AG04450 (cell line): ENCODE data around the gene PIN4. TPM values are rescaled to one million over a fixed set of nuclear protein-coding genes. Genes with fewer than 3 reads are reported as not detected.
"Not testable (repeated sequence)": the region's sequence is repeated elsewhere in the genome, so short reads cannot be mapped to it uniquely, and the experiment has no call there.

Source experiments
- CTCF ChIA-PET: fragments of 300-600, 350-600 bp; formaldehyde crosslinking; extraction: SDS; loops from one replicate; lab custom pipeline; 2022; ENCODE audit warnings: antibody characterized with exemption, inconsistent platforms; lab: Charles Lee
- POLR2A ChIA-PET: fragments of 350-600 bp; formaldehyde crosslinking; extraction: SDS; loops from one replicate; lab custom pipeline; 2021; ENCODE audit warnings: antibody characterized with exemption, inconsistent platforms; lab: Yijun Ruan, JAX
- DNase-seq: peaks from one replicate; pipeline ENCODE4 v3.0.0-alpha.2; 2011; ENCODE audit warnings: low read depth, low spot score
- H3K27ac ChIP-seq: one replicate; pipeline ENCODE4 v1.5.1; 2012; ENCODE audit warnings: low read depth, low read length, control low read depth
- H3K27me3 ChIP-seq: one replicate; pipeline ENCODE4 v1.6.0; 2012; ENCODE audit warnings: low read length; ENCODE audit not compliant: control insufficient read depth, insufficient read depth
- H3K4me3 ChIP-seq: 2 replicates; pipeline ENCODE4 v1.5.1; 2011; ENCODE audit warnings: mild to moderate bottlenecking, low read depth, low read length, control low read depth
- H3K9me3 ChIP-seq: 2 replicates; pipeline ENCODE4 v1.5.1; 2012; ENCODE audit warnings: low read length; ENCODE audit not compliant: control insufficient read depth, insufficient read depth
- polyA plus RNA-seq: library from polyadenylated mRNA; depleted of rRNA; stranded (reverse); fragments of >200 nt; gene quantifications from 2 replicates; pipeline ENCODE4 v1.2.3, GENCODE V29; 2011
- TF ChIP-seq, protein P1 (sequence below): IDR thresholded peaks from 2 replicates; pipeline ENCODE4 v1.5.1; 2011; ENCODE audit warnings: low read depth, low read length, control low read depth, inconsistent platforms

Gene PIN4
- polyA plus RNA-seq, 1 experiment, result 16.9 TPM

DNA sequence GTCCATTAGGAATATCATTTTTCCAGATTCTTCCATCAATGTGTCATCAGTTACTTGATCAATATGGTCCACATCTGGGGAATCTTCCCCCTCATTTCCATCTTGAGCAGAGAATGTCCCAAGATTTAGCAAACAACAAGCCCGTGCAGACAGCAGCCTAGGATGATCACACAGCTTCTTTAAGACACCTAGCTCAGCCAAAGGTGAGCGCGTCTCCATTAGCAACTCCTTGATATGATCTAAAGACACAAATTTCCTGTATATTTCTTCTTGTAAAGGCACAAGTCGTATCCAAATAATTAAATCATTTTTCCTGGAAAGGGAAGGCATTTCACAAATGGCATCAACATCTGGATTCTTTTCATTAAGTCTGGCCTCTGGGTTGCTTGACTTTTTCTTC is 25.8 kb downstream of the PIN4 start:
- Histone ChIP-seq H3K27ac (no peak overlapping the region), H3K9me3 (no peaks in the 10 kb centered on the region), H3K4me3 (no peak overlapping the region), H3K27me3 (no peaks in the 10 kb centered on the region)
- no peak for DNase-seq
- TF ChIP-seq, protein P1, sequence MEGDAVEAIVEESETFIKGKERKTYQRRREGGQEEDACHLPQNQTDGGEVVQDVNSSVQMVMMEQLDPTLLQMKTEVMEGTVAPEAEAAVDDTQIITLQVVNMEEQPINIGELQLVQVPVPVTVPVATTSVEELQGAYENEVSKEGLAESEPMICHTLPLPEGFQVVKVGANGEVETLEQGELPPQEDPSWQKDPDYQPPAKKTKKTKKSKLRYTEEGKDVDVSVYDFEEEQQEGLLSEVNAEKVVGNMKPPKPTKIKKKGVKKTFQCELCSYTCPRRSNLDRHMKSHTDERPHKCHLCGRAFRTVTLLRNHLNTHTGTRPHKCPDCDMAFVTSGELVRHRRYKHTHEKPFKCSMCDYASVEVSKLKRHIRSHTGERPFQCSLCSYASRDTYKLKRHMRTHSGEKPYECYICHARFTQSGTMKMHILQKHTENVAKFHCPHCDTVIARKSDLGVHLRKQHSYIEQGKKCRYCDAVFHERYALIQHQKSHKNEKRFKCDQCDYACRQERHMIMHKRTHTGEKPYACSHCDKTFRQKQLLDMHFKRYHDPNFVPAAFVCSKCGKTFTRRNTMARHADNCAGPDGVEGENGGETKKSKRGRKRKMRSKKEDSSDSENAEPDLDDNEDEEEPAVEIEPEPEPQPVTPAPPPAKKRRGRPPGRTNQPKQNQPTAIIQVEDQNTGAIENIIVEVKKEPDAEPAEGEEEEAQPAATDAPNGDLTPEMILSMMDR, result no peak
- CTCF ChIA-PET, result no interaction called here
- POLR2A ChIA-PET, result no interaction called here

DNA sequence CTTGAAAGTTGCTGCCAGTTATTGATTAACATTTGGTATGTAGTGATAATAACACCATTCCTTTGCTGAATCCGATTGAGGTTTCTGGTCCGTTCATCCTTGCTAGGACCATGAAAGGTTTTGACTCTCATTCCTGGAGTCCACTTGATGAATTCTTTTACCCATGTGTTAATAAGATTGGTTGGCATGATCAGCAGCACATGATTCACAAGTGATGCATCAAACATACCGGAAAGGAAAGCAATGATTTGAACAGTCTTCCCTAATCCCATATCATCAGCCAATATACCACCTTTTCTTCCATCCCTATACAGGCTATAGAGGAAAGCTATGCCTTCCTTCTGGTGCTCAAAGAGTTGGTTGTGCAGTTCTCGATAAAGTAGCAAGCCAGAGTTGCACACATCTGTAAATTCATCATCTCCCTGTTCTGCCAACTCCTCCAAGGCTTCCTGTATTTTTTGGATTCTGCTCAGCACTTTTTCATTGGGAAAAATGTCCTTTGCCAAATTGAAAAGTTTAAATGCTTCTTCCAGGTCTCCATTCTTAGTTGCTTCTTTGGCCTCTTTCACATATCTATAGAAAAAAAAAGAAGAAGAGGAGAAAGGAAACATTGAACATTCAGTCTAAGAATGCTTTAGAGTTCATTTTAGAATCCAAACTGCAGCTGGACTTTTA is 26.7 kb downstream of the PIN4 start:
- Histone ChIP-seq H3K9me3 (no peaks in the 10 kb centered on the region), H3K27me3 (no peaks in the 10 kb centered on the region), H3K27ac (no peak overlapping the region), H3K4me3 (no peak overlapping the region)
- ChIA-PET POLR2A (no interaction called here), CTCF (no interaction called here)
- TF ChIP-seq, protein P1, result no peak
- DNase-seq, result no peak

DNA sequence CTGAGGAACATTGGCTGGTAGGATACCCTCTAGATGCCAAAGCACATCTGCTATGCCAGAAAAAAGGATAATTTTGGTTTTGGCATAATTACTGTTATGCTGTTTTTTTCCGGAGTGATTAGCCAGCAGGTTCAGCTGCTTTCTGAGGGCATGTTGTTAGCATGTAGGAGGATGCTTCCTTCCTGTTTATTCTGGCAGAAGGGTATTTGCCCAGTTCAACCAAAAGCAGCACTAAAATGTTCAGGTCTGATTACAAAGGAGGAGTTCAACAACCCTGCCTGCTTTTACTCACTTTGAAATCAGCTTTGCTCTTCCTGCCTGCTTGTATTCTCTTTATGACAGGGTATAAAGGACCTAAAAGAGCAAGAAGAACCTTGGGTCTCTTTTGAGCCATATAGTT is 35.4 kb downstream of the PIN4 start:
- TF ChIP-seq, protein P1, result no peak
- CTCF ChIA-PET, result interaction anchor here (1.1 kb wide), 1 partner anchor 11 kb away, joined by 3 read pairs; no protein-coding TSS in a partner anchor
- no peaks in the 10 kb centered on the region for H3K9me3 ChIP-seq
- H3K4me3 ChIP-seq, result no peak overlapping the region
- POLR2A ChIA-PET, result no interaction called here
- no peak for DNase-seq
- no peak overlapping the region for H3K27ac ChIP-seq
- no peaks in the 10 kb centered on the region for H3K27me3 ChIP-seq

DNA sequence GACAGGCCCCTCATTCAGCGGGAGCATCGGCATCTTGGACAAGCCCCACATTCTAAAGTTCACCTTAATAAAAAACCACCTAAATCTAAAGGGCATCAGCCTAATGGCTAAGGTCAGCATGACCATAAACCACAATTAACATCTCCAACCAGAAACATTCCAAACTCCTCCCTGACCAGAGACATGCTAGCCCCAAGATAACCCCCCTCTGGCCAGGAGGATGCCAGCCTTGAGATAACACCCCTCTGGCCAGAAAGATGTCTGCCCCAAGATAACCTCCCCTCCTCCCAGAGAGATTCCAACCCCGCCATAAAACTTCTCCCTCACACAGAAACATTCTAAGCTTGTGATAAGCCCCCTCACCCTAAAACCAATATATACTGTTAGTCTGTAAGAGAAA is 38.8 kb downstream of the PIN4 start:
- H3K27me3 ChIP-seq, DNase-seq, POLR2A ChIA-PET, H3K4me3 ChIP-seq, H3K27ac ChIP-seq, H3K9me3 ChIP-seq, CTCF ChIA-PET: not testable (repeated sequence)

DNA sequence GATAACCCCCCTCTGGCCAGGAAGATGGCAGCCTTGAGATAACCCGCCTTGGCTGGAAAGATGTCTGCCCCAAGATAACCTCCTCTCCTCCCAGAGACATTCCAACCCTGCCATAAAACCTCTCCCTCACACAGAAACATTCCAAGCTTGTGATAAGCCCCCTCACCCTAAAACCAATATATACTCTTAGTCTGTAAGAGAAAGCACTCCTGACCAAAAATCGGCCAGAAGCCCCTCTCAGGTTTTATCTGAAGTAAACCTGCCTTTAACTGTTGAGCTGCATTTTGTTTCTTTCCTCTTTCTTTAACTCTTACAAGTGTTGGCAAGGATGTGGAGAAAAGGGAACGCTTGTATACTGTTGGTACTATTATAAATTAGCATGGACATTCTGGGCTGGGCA is 48.7 kb downstream of the PIN4 start:
- Histone ChIP-seq H3K27ac (no peak overlapping the region), H3K9me3 (no peaks in the 10 kb centered on the region), H3K4me3 (no peak overlapping the region), H3K27me3 (no peaks in the 10 kb centered on the region)
- POLR2A ChIA-PET, result no interaction called here
- no peak for DNase-seq
- TF ChIP-seq, protein P1, result no peak
- CTCF ChIA-PET, result no interaction called here
